ENCODE results near the gene CIB2.

Gene CIB2

GRCh38 chr15:78131295-78132061, at the start of gene CIB2 (continued):
- TF ChIP-seq ZNF18 (tag by site-specific recombination; IDR thresholded peaks at IDR 0.05) (peak; percentile 71), ZBTB1 (tag by site-specific recombination; IDR thresholded peaks at IDR 0.05) (peak; percentile 76; the same call in 1 of the 2 replicates), SP7 (tag by site-specific recombination; IDR thresholded peaks at IDR 0.05) (peak; percentile 72), BCL11B (tag by site-specific recombination; IDR thresholded peaks at IDR 0.05; ENCODE audit: low read depth) (peak; percentile 57; the same call in 1 of the 2 replicates), ZNF610 (tag by site-specific recombination; IDR thresholded peaks at IDR 0.05; ENCODE audit: borderline replicate concordance) (peak; percentile 63; the same call in 1 of the 2 replicates), ZNF138 (tag by site-specific recombination; IDR thresholded peaks at IDR 0.05; ENCODE audit: borderline replicate concordance) (no peak), ZBTB6 (tag by site-specific recombination; IDR thresholded peaks at IDR 0.05) (peak; percentile 6; the same call in 1 of the 2 replicates), ZNF677 (tag by site-specific recombination; IDR thresholded peaks at IDR 0.05) (peak; percentile 14; the same call in 1 of the 2 replicates), IKZF3 (tag by site-specific recombination; IDR thresholded peaks at IDR 0.05) (peak; percentile 43), ZNF561 (tag by site-specific recombination; IDR thresholded peaks at IDR 0.05; ENCODE audit: borderline replicate concordance) (peak; percentile 78; the same call in 1 of the 2 replicates), BCL11A (tag by site-specific recombination; IDR thresholded peaks at IDR 0.05; ENCODE audit: low read depth) (peak; percentile 55; the same call in 1 of the 2 replicates), ZNF660 (tag by site-specific recombination; IDR thresholded peaks at IDR 0.05) (peak; percentile 79), GLIS1 (tag by site-specific recombination; IDR thresholded peaks at IDR 0.05) (peak; percentile 87), ZNF76 (tag by site-specific recombination; IDR thresholded peaks at IDR 0.05; ENCODE audit: borderline replicate concordance, low read depth) (0 out of 2 replicates have a peak, but pooled peaks have one; percentile 19), YY2 (tag by site-specific recombination; IDR thresholded peaks at IDR 0.05) (no peak), ZNF248 (tag by site-specific recombination; IDR thresholded peaks at IDR 0.05) (no peak), ZEB2 (tag by site-specific recombination; IDR thresholded peaks at IDR 0.05) (peak; percentile 58; the same call in 1 of the 2 replicates), ZNF843 (tag by site-specific recombination; IDR thresholded peaks at IDR 0.05) (0 out of 2 replicates have a peak, but pooled peaks have one; percentile 29), KLF9 (tag by site-specific recombination; IDR thresholded peaks at IDR 0.05; ENCODE audit: low read depth) (peak; percentile 27; the same call in 1 of the 2 replicates), TSHZ1 (tag by site-specific recombination; IDR thresholded peaks at IDR 0.05; ENCODE audit: borderline replicate concordance) (no peak), ZNF335 (tag by site-specific recombination; conservative IDR thresholded peaks at IDR 0.05) (peak; percentile 85), ZNF37A (tag by site-specific recombination; IDR thresholded peaks at IDR 0.05) (no peak), ZNF169 (tag by site-specific recombination; IDR thresholded peaks at IDR 0.05) (no peak), ZNF423 (tag by site-specific recombination; IDR thresholded peaks at IDR 0.05) (no peak), ZBTB8A (tag by site-specific recombination; IDR thresholded peaks at IDR 0.05) (peak; percentile 28; the same call in 1 of the 2 replicates), ZSCAN30 (tag by site-specific recombination; IDR thresholded peaks at IDR 0.05) (peak; percentile 62; the same call in 1 of the 2 replicates), KLF10 (tag by site-specific recombination; IDR thresholded peaks at IDR 0.05) (peak; percentile 65; the same call in 1 of the 2 replicates)
- TF ChIP-seq, protein P1, sequence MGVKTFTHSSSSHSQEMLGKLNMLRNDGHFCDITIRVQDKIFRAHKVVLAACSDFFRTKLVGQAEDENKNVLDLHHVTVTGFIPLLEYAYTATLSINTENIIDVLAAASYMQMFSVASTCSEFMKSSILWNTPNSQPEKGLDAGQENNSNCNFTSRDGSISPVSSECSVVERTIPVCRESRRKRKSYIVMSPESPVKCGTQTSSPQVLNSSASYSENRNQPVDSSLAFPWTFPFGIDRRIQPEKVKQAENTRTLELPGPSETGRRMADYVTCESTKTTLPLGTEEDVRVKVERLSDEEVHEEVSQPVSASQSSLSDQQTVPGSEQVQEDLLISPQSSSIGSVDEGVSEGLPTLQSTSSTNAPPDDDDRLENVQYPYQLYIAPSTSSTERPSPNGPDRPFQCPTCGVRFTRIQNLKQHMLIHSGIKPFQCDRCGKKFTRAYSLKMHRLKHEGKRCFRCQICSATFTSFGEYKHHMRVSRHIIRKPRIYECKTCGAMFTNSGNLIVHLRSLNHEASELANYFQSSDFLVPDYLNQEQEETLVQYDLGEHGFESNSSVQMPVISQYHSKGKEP (tag by site-specific recombination; IDR thresholded peaks at IDR 0.05), result peak; percentile 48; the same call in 1 of the 2 replicates
- TF ChIP-seq, protein P2, sequence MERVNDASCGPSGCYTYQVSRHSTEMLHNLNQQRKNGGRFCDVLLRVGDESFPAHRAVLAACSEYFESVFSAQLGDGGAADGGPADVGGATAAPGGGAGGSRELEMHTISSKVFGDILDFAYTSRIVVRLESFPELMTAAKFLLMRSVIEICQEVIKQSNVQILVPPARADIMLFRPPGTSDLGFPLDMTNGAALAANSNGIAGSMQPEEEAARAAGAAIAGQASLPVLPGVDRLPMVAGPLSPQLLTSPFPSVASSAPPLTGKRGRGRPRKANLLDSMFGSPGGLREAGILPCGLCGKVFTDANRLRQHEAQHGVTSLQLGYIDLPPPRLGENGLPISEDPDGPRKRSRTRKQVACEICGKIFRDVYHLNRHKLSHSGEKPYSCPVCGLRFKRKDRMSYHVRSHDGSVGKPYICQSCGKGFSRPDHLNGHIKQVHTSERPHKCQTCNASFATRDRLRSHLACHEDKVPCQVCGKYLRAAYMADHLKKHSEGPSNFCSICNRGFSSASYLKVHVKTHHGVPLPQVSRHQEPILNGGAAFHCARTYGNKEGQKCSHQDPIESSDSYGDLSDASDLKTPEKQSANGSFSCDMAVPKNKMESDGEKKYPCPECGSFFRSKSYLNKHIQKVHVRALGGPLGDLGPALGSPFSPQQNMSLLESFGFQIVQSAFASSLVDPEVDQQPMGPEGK (tag by site-specific recombination; IDR thresholded peaks at IDR 0.05), result peak; percentile 98
